Heart left ventricle (tissue), 16 donors: ENCODE measurements around the gene CCSER1. TPM values are rescaled to one million over a fixed set of nuclear protein-coding genes. Genes with fewer than 3 reads are reported as not detected.

Experiments used
- ATAC-seq, 4 donors: fragments of 200-7000 bp; cut with Tn5 transposase; one replicate each; pipeline ENCODE4 v1.9.1; 2020 to 2022; ENCODE audit warnings: moderate library complexity in 4 of 4, mild to moderate bottlenecking in 3 of 4, moderate number of reproducible peaks in 1 of 4
- DNase-seq, 5 donors: peaks; one replicate each; pipeline ENCODE4 v3.0.0-alpha.2; 2020
- H3K27ac ChIP-seq, 12 donors: fragments of 200-600 bp; sonication (generic) in 4 of 12; one replicate each; pipeline versions ENCODE4 v1.5.0 to v1.8.0; 2016 to 2022; ENCODE audit warnings: mild to moderate bottlenecking in 2 of 12
- H3K27me3 ChIP-seq, 9 donors: fragments of 200-600 bp; sonication (generic) in 2 of 9; one replicate each; pipeline versions ENCODE4 v1.5.1 to v1.8.0; 2016 to 2022; ENCODE audit warnings: mild to moderate bottlenecking in 3 of 9
- H3K36me3 ChIP-seq, 9 donors: fragments of 200-600 bp; sonication (generic) in 2 of 9; one replicate each; pipeline versions ENCODE4 v1.5.0 to v1.8.0; 2018 to 2022; ENCODE audit warnings: mild to moderate bottlenecking in 2 of 9
- H3K4me1 ChIP-seq, 12 donors: fragments of 200-600 bp; sonication (generic) in 4 of 12; one replicate each; pipeline versions ENCODE4 v1.5.0 to v1.8.0; 2016 to 2022; ENCODE audit warnings: mild to moderate bottlenecking in 3 of 12
- H3K4me3 ChIP-seq, 12 donors: fragments of 200-600 bp; sonication (generic) in 4 of 12; one replicate each; pipeline versions ENCODE4 v1.5.0 to v1.8.0; 2017 to 2022; ENCODE audit warnings: mild to moderate bottlenecking in 9 of 12, moderate library complexity in 4 of 12
- H3K9me3 ChIP-seq, 12 donors: fragments of 200-600 bp; sonication (generic) in 4 of 12; one replicate each; pipeline versions ENCODE4 v1.5.0 to v1.8.0; 2016 to 2022; ENCODE audit warnings: mild to moderate bottlenecking in 1 of 12
- POLR2A ChIP-seq, 2 donors: fragments of 450-650 bp; IDR thresholded peaks; one replicate each; pipeline ENCODE4 v1.6.1; 2017; ENCODE audit warnings: antibody characterized with exemption in 2 of 2, mild to moderate bottlenecking in 2 of 2, moderate library complexity in 2 of 2
- whole genome bisulfite sequencing, 4 donors: extraction: QIAGEN DNeasy Blood & Tissue Kit in 2 of 4; methylation state at CpG; one replicate each; pipeline versions ENCODE4 v1.1.5 to v1.1.7; 2013 to 2018; 5-methylcytosine and 5-hydroxymethylcytosine counted together
- intact Hi-C, 10 donors: fragments of 100-400 bp; cut with DNase I; formaldehyde crosslinking; loops; one replicate each; pipeline versions ENCODE4 v1.11.1 to v1.14.2; 2022
- polyA plus RNA-seq, 2 donors: library from polyadenylated mRNA; stranded (reverse); fragments of 200-250 nt; gene quantifications; one replicate each; pipeline ENCODE4 v1.2.3, GENCODE V29; 2013
- total RNA-seq, 9 donors: library from RNA; depleted of rRNA in 2 of 9; stranded (reverse); fragments of >200 nt in 2 of 9; fragmentation: NEBNext Ultra II Directional in 3 of 9; extraction: Animal tissue kit (Norgen Biotek cat#: 25700) in 3 of 9; gene quantifications; one replicate each; pipeline versions ENCODE4 v1.1.0 to v1.2.4, GENCODE V29; 2016 to 2023
- TF ChIP-seq, protein P1 (sequence below), 12 donors: fragments of 200-600 bp; sonication (generic) in 4 of 12; IDR thresholded peaks; one replicate each; pipeline versions ENCODE4 v1.5.0 to v1.8.0; 2018 to 2022; ENCODE audit warnings: antibody characterized with exemption in 12 of 12, mild to moderate bottlenecking in 5 of 12
- donor health status: ischemic (EF 13 %, LVEDD 7.1; RV severe dilation, severe dysfunction).
- donor health status: healthy with polysubstance abuse.
- donor health status: DM: no; HTN: yes; CAD: no.
- donor health status: DM: no; HTN: no; CAD: no.
- donor health status: ischemic (EF 25% LVEDD 6.9; RV normal size, moderate dysfunction).
- donor health status: ischemic (EF 25% LVEDD 5.7; RV mildly dilated, moderate dysfunction).
- donor health status: healthy.
- donor health status: DM: yes; HTN: yes; CAD: no.
- donor health status: ischemic (EF 35%, LVEDD 5.7; RV mildly dilated, moderate dysfunction).
- donor health status: nonischemic (EF 11% LVEDD 7.7; RV severe dilation, severe dysfunction).
- donor health status: DM: yes; HTN: yes; CAD: no.
- donor health status: PGD.
- donor health status: ischemic (EF 29% LVEDD 5.4; RV normal size, mild dysfunction).
- donor health status: nonischemic (EF 23%, LVEDD 6.1; RV moderate dilation, normal function).

Gene CCSER1
- total and polyA plus RNA-seq, 11 donors = 2.5 to 15.8 (median 12.2) TPM

DNA sequence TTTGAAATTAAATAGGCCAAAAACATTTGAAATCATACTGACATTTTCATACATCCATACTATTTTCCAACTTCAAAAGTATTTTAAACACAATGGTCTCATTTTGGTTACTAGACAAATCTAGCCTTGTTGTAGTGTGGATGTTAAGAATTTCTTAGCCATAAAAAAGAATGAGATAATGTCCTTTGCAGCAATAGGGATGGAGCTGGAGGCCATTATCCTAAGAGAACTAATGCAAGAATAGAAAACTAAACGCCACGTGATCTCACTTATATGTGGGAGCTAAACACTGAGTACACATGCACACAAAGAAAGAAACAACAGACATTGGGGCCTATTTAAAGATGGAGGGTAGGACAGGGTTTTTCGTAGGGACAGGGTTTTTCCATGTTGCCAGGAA lies 153.8 kb downstream of the CCSER1 start:
- WGBS, 4 donors = 54 to 86% (median 84%) methylated on average over 3 of the region's 3 CpGs
- no peak for ATAC-seq

DNA sequence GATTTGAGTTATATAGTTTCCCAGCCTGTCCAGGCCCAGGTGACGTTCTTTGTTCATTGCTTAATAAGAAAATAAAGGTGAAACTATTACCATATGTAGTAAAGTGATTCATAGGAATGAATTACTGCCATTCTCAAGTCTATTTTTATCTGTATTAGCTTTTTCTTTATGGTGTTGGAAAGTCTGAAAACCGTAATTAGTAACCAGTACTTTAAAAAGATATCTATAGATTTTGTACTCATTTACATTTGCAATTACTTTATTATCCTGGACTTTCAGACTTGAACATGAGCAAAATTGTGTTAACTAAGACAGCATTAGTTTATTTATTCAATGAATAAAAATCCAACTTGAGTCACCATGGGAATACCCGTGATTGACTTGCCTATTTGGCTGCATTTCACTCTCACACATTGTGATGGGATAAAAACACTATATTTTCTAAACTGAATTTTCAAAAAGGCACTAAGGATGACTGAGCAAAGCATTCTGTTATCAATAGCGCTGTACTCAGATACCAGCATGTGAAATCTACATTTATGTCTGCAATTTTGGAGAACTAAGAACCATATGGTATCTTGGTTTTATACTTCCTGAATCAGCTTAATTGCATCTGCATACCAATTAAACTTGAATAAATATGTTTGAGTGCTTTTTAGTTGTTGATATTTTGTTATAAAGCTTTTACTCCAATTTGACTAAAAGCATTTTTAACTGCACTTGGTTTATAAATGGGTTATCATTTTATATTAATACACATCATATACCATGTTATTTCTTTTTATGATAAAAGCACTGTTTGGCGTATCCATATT lies 154.6 kb downstream of the CCSER1 start:
- no peaks in the 10 kb centered on the region for H3K4me1 ChIP-seq
- no peak overlapping the region for H3K4me3 ChIP-seq
- no peak for DNase-seq
- ATAC-seq = no peak
- intact Hi-C loops = no loop called here
- WGBS, 4 donors = 79 to 84% (median 82%) methylated on average over 5 of the region's 5 CpGs
- H3K36me3 ChIP-seq = no peaks in the 10 kb centered on the region
- no peaks in the 10 kb centered on the region for H3K27me3 ChIP-seq
- H3K9me3 ChIP-seq = no peaks in the 10 kb centered on the region
- TF ChIP-seq, protein P1, sequence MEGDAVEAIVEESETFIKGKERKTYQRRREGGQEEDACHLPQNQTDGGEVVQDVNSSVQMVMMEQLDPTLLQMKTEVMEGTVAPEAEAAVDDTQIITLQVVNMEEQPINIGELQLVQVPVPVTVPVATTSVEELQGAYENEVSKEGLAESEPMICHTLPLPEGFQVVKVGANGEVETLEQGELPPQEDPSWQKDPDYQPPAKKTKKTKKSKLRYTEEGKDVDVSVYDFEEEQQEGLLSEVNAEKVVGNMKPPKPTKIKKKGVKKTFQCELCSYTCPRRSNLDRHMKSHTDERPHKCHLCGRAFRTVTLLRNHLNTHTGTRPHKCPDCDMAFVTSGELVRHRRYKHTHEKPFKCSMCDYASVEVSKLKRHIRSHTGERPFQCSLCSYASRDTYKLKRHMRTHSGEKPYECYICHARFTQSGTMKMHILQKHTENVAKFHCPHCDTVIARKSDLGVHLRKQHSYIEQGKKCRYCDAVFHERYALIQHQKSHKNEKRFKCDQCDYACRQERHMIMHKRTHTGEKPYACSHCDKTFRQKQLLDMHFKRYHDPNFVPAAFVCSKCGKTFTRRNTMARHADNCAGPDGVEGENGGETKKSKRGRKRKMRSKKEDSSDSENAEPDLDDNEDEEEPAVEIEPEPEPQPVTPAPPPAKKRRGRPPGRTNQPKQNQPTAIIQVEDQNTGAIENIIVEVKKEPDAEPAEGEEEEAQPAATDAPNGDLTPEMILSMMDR (IDR thresholded peaks at IDR 0.05) = no peak
- no peak for TF ChIP-seq POLR2A (IDR thresholded peaks at IDR 0.05)
- no peak overlapping the region for H3K27ac ChIP-seq

More for the DNA sequence above, 153.8 kb downstream of the CCSER1 start:
- TF ChIP-seq POLR2A (IDR thresholded peaks at IDR 0.05) = no peak
- TF ChIP-seq, protein P1 (IDR thresholded peaks at IDR 0.05) = no peak
- H3K9me3 ChIP-seq = no peaks in the 10 kb centered on the region
- no peak overlapping the region for H3K4me3 ChIP-seq
- no peaks in the 10 kb centered on the region for H3K4me1 ChIP-seq
- no peaks in the 10 kb centered on the region for H3K36me3 ChIP-seq
- H3K27me3 ChIP-seq = no peaks in the 10 kb centered on the region
- intact Hi-C loops = no loop called here
- H3K27ac ChIP-seq = no peak overlapping the region
- no peak for DNase-seq

DNA sequence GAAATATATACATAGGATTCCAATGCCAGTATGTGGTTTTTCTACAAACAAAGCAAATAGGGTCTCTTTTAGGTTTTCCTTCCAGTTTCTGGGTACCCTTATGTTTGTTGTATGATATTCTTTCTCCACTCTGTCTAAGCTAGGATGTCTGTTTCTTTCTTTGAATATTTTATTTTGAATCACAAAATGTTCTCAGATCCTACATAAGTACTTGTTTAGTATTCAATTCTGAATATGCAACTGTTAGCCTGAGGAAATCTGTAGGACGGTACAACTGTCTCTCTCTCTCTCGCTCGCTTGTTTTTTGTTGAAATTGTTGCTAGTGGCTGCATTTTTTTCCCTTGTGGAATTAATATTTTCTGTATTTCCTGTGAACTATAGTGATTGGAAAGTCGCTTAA lies 163.2 kb downstream of the CCSER1 start:
- intact Hi-C loops = loop anchor here in 7 of 10 donors (2.0 to 10.0 kb wide), 7 partner anchors 163 to 266 kb away; partner anchors contain the start of gene CCSER1 (in 2 of the 7)
- no peak for ATAC-seq

DNA sequence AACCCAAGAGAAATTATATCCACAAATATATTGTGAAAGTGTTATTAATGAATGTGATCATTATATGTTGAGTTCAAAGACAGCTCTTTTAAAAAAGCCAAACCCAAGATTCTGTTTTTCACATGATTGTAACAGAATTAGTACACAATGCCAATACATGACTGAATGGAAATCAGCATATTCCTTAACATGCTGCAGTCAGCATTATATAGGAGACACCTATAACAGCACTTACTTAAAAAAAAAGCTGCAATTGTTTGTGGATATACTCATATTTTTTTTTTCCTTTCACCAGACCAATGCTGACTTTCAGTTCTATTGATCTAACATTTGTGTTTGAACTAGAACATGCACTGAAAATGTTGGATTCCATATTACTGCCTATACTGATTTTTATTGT lies 165.2 kb downstream of the CCSER1 start:
- intact Hi-C loops = loop anchor here in 9 of 10 donors (2.0 to 10.0 kb wide), 8 partner anchors 165 to 268 kb away; partner anchors contain the start of gene CCSER1 (in 4 of the 9)
- Histone ChIP-seq H3K9me3 (no peaks in the 10 kb centered on the region), H3K4me1 (no peaks in the 10 kb centered on the region), H3K27me3 (no peaks in the 10 kb centered on the region), H3K36me3 (no peaks in the 10 kb centered on the region), H3K27ac (no peak overlapping the region), H3K4me3 (no peak overlapping the region)
- no peak for ATAC-seq
- no peak for DNase-seq
- TF ChIP-seq, protein P1 (IDR thresholded peaks at IDR 0.05) = no peak
- TF ChIP-seq POLR2A (IDR thresholded peaks at IDR 0.05) = no peak

More for the DNA sequence above, 163.2 kb downstream of the CCSER1 start:
- no peaks in the 10 kb centered on the region for H3K36me3 ChIP-seq
- H3K4me1 ChIP-seq = no peaks in the 10 kb centered on the region
- H3K9me3 ChIP-seq = no peaks in the 10 kb centered on the region
- no peak overlapping the region for H3K4me3 ChIP-seq
- TF ChIP-seq, protein P1 (IDR thresholded peaks at IDR 0.05) = no peak
- no peak for TF ChIP-seq POLR2A (IDR thresholded peaks at IDR 0.05)
- no peak for DNase-seq
- no peaks in the 10 kb centered on the region for H3K27me3 ChIP-seq
- H3K27ac ChIP-seq = no peak overlapping the region
- 74 to 89% (median 80%) methylated on average over 4 of the region's 4 CpGs for WGBS, 4 donors
